Mesodermal cell (in vitro differentiated cells): Measurements from ENCODE around the gene UTP20.

Experiments
- H3K27ac ChIP-seq: 2 replicates; pipeline ENCODE4 v1.7.0; 2013; ENCODE audit warnings: mild to moderate bottlenecking, low read depth, low read length, moderate library complexity; ENCODE audit not compliant: severe bottlenecking
- H3K36me3 ChIP-seq: 2 replicates; pipeline ENCODE4 v1.7.1; 2013; ENCODE audit warnings: mild to moderate bottlenecking, low read length, moderate library complexity; ENCODE audit not compliant: control insufficient read depth, insufficient read depth
- H3K4me1 ChIP-seq: one replicate; pipeline ENCODE4 v1.7.1; 2013; ENCODE audit warnings: mild to moderate bottlenecking, low read length; ENCODE audit not compliant: insufficient read depth, control insufficient read depth, poor library complexity, severe bottlenecking
- H3K4me3 ChIP-seq: 2 replicates; pipeline ENCODE4 v1.7.0; 2013; ENCODE audit warnings: low read length, control low read depth, mild to moderate bottlenecking; ENCODE audit not compliant: insufficient read depth, poor library complexity, severe bottlenecking; ENCODE audit errors: extremely low read depth
- H3K9me3 ChIP-seq: 2 replicates; pipeline ENCODE4 v1.7.1; 2013; ENCODE audit warnings: mild to moderate bottlenecking, low read length, moderate library complexity; ENCODE audit not compliant: control insufficient read depth
- WGBS, 2 experiments: methylation state at CpG; one replicate each; pipeline ENCODE4 v1.1.5; 2013; ENCODE audit warnings: missing lambda C conversion rate in 2 of 2; ENCODE audit not compliant: insufficient coverage in 2 of 2; 5-methylcytosine and 5-hydroxymethylcytosine counted together

UTP20 gene

DNA sequence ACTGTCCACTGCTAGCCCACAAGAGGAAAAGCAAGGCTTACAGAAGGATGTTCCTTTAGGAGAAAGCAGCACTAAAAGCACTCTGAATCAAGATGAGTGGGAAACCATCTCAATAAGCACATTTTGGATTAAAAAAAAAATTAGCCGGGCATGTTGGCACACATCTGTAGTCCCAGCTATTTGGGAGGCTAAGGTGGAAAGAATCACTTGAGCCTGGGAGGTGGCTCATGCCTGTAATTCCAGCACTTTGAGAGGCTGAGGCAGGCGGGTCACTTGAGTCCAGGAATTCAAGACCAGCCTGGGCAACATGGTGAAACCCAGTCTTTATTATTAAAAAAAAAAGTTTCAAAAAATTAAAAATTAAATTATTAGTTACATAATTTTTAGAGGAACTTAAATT is 144.7 kb downstream of the UTP20 start:
- Histone ChIP-seq H3K9me3 (no peaks in the 10 kb centered on the region), H3K4me1 (no peaks in the 10 kb centered on the region), H3K36me3 (no peaks in the 10 kb centered on the region), H3K27ac (no peak overlapping the region), H3K4me3 (no peak overlapping the region)
- WGBS, 2 experiments = 92 to 100% methylated on average over 1 to 2 of the region's 2 CpGs

DNA sequence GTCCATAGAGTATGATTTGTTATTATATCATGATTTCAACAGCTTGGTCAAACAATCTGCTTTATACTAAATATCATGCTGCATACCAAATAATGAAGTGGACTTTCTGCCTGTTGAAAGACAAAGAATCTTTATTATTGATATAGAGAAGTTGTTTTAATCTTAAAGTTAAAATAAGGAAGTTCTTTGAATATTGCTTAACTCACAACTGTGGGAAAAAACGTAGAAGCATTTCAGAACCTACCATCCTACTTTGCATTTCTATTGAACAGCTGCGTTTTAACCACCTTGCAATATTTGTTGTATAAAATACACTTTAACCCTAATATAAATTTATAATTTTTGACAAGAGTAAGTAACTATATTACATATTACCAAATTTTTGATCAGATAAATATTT is 150.6 kb downstream of the UTP20 start:
- Histone ChIP-seq H3K9me3 (no peaks in the 10 kb centered on the region), H3K27ac (no peak overlapping the region), H3K4me3 (no peak overlapping the region), H3K4me1 (no peaks in the 10 kb centered on the region), H3K36me3 (no peaks in the 10 kb centered on the region)
- WGBS, 2 experiments = no CpG with 5 or more reads among the region's 2 CpGs

DNA sequence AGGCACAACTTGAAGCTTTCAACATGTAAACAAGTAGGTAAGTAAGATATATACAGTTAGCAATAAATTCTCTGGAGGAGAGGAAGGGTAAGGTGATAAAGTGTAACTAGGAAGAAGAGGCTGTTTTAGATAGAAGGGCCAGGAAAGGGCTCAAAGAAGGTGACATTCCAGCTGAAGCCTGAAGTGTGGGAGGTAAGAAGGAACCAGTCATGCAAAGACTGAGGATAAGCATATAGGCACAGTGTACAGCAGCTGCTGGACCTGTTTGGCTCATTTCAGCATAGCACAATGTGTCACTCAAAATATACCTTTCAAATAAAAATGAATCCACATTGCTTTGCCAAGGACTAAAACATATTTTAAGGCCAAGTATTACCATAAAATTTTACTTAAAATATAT is 156.2 kb downstream of the UTP20 start:
- H3K27ac ChIP-seq = no peak overlapping the region
- no peaks in the 10 kb centered on the region for H3K36me3 ChIP-seq
- H3K4me1 ChIP-seq = no peaks in the 10 kb centered on the region
- H3K9me3 ChIP-seq = no peaks in the 10 kb centered on the region
- H3K4me3 ChIP-seq = no peak overlapping the region
